Activated T-cell treated with anti-CD3 and anti-CD28 coated beads, Interleukin-2, amount 50 U/mL, for 24 hours (primary cell): ENCODE measurements around the gene LDLRAD1.
"Not testable (repeated sequence)": the region's sequence is repeated elsewhere in the genome, so short reads cannot be mapped to it uniquely, and the experiment has no call there.

ENCODE experiments used
- DNase-seq: peaks from one replicate; pipeline ENCODE4 v3.0.0-alpha.2; 2020
- H3K27ac Mint-ChIP-seq: 2 replicates; pipeline ENCODE4 v1.8.0; 2020; ENCODE audit warnings: mild to moderate bottlenecking, mixed read lengths
- H3K27me3 Mint-ChIP-seq: 2 replicates; pipeline ENCODE4 v1.8.0; 2020; ENCODE audit warnings: mixed read lengths
- H3K36me3 Mint-ChIP-seq: 2 replicates; pipeline ENCODE4 v1.8.0; 2020; ENCODE audit warnings: low read depth, mixed read lengths
- H3K4me1 Mint-ChIP-seq: 2 replicates; pipeline ENCODE4 v1.8.0; 2020; ENCODE audit warnings: low read depth, mixed read lengths
- H3K4me3 Mint-ChIP-seq: 2 replicates; pipeline ENCODE4 v1.8.0; 2020; ENCODE audit warnings: mild to moderate bottlenecking, moderate library complexity, mixed read lengths
- H3K9me3 Mint-ChIP-seq: 2 replicates; pipeline ENCODE4 v1.8.0; 2020; ENCODE audit warnings: mixed read lengths

LDLRAD1 gene

GRCh38 chr1:54028306-54029251 is 10.6 kb upstream of the LDLRAD1 start:
- Mint-ChIP-seq H3K27ac (no peak overlapping the region), H3K4me1 (no peaks in the 10 kb centered on the region), H3K27me3 (no peaks in the 10 kb centered on the region), H3K36me3 (peaks cover 36% of the 10 kb centered on the region), H3K4me3 (no peak overlapping the region), H3K9me3 (no peaks in the 10 kb centered on the region)
- no peak for DNase-seq

GRCh38 chr1:54027848-54028247 is 9.9 kb upstream of the LDLRAD1 start:
- Mint-ChIP-seq H3K4me3 (no peak overlapping the region), H3K36me3 (peaks cover 33% of the 10 kb centered on the region), H3K4me1 (no peaks in the 10 kb centered on the region), H3K27me3 (no peaks in the 10 kb centered on the region), H3K9me3 (no peaks in the 10 kb centered on the region), H3K27ac (no peak overlapping the region)
- DNase-seq = no peak

- H3K36me3 Mint-ChIP-seq, DNase-seq, H3K4me1 Mint-ChIP-seq, H3K4me3 Mint-ChIP-seq, H3K27ac Mint-ChIP-seq, H3K9me3 Mint-ChIP-seq, H3K27me3 Mint-ChIP-seq: not testable (repeated sequence)
Measured at GRCh38 chr1:54024811-54025210, 6.8 kb upstream of the LDLRAD1 start.

GRCh38 chr1:54024358-54024757 is 6.4 kb upstream of the LDLRAD1 start:
- DNase-seq = no peak
- no peak overlapping the region for H3K27ac Mint-ChIP-seq
- H3K4me1 Mint-ChIP-seq = no peaks in the 10 kb centered on the region
- H3K27me3 Mint-ChIP-seq = no peaks in the 10 kb centered on the region
- peaks cover 3% of the 10 kb centered on the region for H3K36me3 Mint-ChIP-seq
- H3K4me3 Mint-ChIP-seq = no peak overlapping the region
- H3K9me3 Mint-ChIP-seq = no peaks in the 10 kb centered on the region

- H3K36me3 Mint-ChIP-seq, H3K9me3 Mint-ChIP-seq, H3K4me1 Mint-ChIP-seq, H3K27me3 Mint-ChIP-seq, H3K27ac Mint-ChIP-seq, DNase-seq, H3K4me3 Mint-ChIP-seq: not testable (repeated sequence)
Measured at GRCh38 chr1:54019562-54020176, 1.7 kb upstream of the LDLRAD1 start.

GRCh38 chr1:54018635-54019034 is 649 bp upstream of the LDLRAD1 start:
- H3K4me3 Mint-ChIP-seq = no peak overlapping the region
- no peaks in the 10 kb centered on the region for H3K9me3 Mint-ChIP-seq
- no peaks in the 10 kb centered on the region for H3K36me3 Mint-ChIP-seq
- H3K27me3 Mint-ChIP-seq = no peaks in the 10 kb centered on the region
- no peak for DNase-seq
- H3K4me1 Mint-ChIP-seq = no peaks in the 10 kb centered on the region
- H3K27ac Mint-ChIP-seq = no peak overlapping the region

- Mint-ChIP-seq H3K9me3 (no peaks in the 10 kb centered on the region), H3K36me3 (no peaks in the 10 kb centered on the region), H3K27ac (no peak overlapping the region), H3K4me1 (no peaks in the 10 kb centered on the region), H3K4me3 (no peak overlapping the region), H3K27me3 (no peaks in the 10 kb centered on the region)
- no peak for DNase-seq
Measured at GRCh38 chr1:54016343-54017282, 1.4 kb downstream of the LDLRAD1 start.

- Mint-ChIP-seq H3K4me1 (no peaks in the 10 kb centered on the region), H3K27me3 (no peaks in the 10 kb centered on the region), H3K27ac (no peak overlapping the region), H3K4me3 (no peak overlapping the region), H3K36me3 (no peaks in the 10 kb centered on the region), H3K9me3 (no peaks in the 10 kb centered on the region)
- no peak for DNase-seq
Measured at GRCh38 chr1:54014009-54014629, 3.9 kb downstream of the LDLRAD1 start.

- no peaks in the 10 kb centered on the region for H3K4me1 Mint-ChIP-seq
- no peaks in the 10 kb centered on the region for H3K27me3 Mint-ChIP-seq
- DNase-seq = no peak
- H3K36me3 Mint-ChIP-seq = no peaks in the 10 kb centered on the region
- H3K4me3 Mint-ChIP-seq = no peak overlapping the region
- no peak overlapping the region for H3K27ac Mint-ChIP-seq
- no peaks in the 10 kb centered on the region for H3K9me3 Mint-ChIP-seq
Measured at GRCh38 chr1:54013393-54014008, 4.5 kb downstream of the LDLRAD1 start.

- H3K27ac Mint-ChIP-seq = no peak overlapping the region
- no peak for DNase-seq
- no peak overlapping the region for H3K4me3 Mint-ChIP-seq
- no peaks in the 10 kb centered on the region for H3K4me1 Mint-ChIP-seq
- H3K9me3 Mint-ChIP-seq = no peaks in the 10 kb centered on the region
- H3K36me3 Mint-ChIP-seq = no peaks in the 10 kb centered on the region
- no peaks in the 10 kb centered on the region for H3K27me3 Mint-ChIP-seq
Measured at GRCh38 chr1:54012863-54013262, 5.1 kb downstream of the LDLRAD1 start.

GRCh38 chr1:54012008-54012325 is 6.0 kb downstream of the LDLRAD1 start:
- no peaks in the 10 kb centered on the region for H3K9me3 Mint-ChIP-seq
- no peaks in the 10 kb centered on the region for H3K4me1 Mint-ChIP-seq
- H3K36me3 Mint-ChIP-seq = no peaks in the 10 kb centered on the region
- DNase-seq = no peak
- H3K27ac Mint-ChIP-seq = no peak overlapping the region
- H3K4me3 Mint-ChIP-seq = no peak overlapping the region
- H3K27me3 Mint-ChIP-seq = no peaks in the 10 kb centered on the region

- no peak overlapping the region for H3K27ac Mint-ChIP-seq
- no peak overlapping the region for H3K4me3 Mint-ChIP-seq
- no peaks in the 10 kb centered on the region for H3K9me3 Mint-ChIP-seq
- H3K27me3 Mint-ChIP-seq = no peaks in the 10 kb centered on the region
- H3K4me1 Mint-ChIP-seq = no peaks in the 10 kb centered on the region
- DNase-seq = no peak
- H3K36me3 Mint-ChIP-seq = no peaks in the 10 kb centered on the region
Measured at GRCh38 chr1:54011316-54012007, 6.5 kb downstream of the LDLRAD1 start.

GRCh38 chr1:54010415-54011117 is 7.4 kb downstream of the LDLRAD1 start:
- H3K36me3 Mint-ChIP-seq = no peaks in the 10 kb centered on the region
- DNase-seq = no peak
- no peak overlapping the region for H3K27ac Mint-ChIP-seq
- no peak overlapping the region for H3K4me3 Mint-ChIP-seq
- H3K4me1 Mint-ChIP-seq = no peaks in the 10 kb centered on the region
- no peaks in the 10 kb centered on the region for H3K9me3 Mint-ChIP-seq
- no peaks in the 10 kb centered on the region for H3K27me3 Mint-ChIP-seq
